Progenitor cell of endocrine pancreas (in vitro differentiated cells): ENCODE results near the gene PLCH1. TPM values are rescaled to one million over a fixed set of nuclear protein-coding genes. Genes with fewer than 3 reads are reported as not detected.

Experiments used
- DNase-seq: peaks from one replicate; pipeline ENCODE4 v3.0.0; 2021; ENCODE audit warnings: low spot score; ENCODE audit not compliant: unreplicated experiment
- H3K27ac Mint-ChIP-seq: 2 replicates; pipeline ENCODE4 v1.8.0; 2021; ENCODE audit warnings: mild to moderate bottlenecking, moderate library complexity, mixed read lengths
- H3K27me3 Mint-ChIP-seq: 2 replicates; pipeline ENCODE4 v1.8.0; 2021; ENCODE audit warnings: mixed read lengths
- H3K36me3 Mint-ChIP-seq: 2 replicates; pipeline ENCODE4 v1.8.0; 2022; ENCODE audit warnings: mixed read lengths; ENCODE audit not compliant: insufficient read depth
- H3K4me1 Mint-ChIP-seq: 2 replicates; pipeline ENCODE4 v1.8.0; 2021; ENCODE audit warnings: low read depth, mixed read lengths
- H3K4me3 Mint-ChIP-seq: 2 replicates; pipeline ENCODE4 v1.8.0; 2021; ENCODE audit warnings: low read depth, mild to moderate bottlenecking, moderate library complexity, mixed read lengths
- H3K9me3 Mint-ChIP-seq: 2 replicates; pipeline ENCODE4 v1.8.0; 2021; ENCODE audit warnings: low read depth, mixed read lengths
- total RNA-seq: library from RNA; stranded (reverse); gene quantifications from 2 replicates; pipeline ENCODE4 v1.2.1, GENCODE V29; 2021
- TF ChIP-seq, protein P1 (sequence below): fragments of 200-600 bp; sonication (generic); IDR thresholded peaks from one replicate; pipeline ENCODE4 v1.5.0; 2021; ENCODE audit warnings: antibody characterized with exemption, mild to moderate bottlenecking; ENCODE audit not compliant: unreplicated experiment

The PLCH1 gene
- total RNA-seq, 1 donor from 2014 or later, result 14.2 TPM

DNA sequence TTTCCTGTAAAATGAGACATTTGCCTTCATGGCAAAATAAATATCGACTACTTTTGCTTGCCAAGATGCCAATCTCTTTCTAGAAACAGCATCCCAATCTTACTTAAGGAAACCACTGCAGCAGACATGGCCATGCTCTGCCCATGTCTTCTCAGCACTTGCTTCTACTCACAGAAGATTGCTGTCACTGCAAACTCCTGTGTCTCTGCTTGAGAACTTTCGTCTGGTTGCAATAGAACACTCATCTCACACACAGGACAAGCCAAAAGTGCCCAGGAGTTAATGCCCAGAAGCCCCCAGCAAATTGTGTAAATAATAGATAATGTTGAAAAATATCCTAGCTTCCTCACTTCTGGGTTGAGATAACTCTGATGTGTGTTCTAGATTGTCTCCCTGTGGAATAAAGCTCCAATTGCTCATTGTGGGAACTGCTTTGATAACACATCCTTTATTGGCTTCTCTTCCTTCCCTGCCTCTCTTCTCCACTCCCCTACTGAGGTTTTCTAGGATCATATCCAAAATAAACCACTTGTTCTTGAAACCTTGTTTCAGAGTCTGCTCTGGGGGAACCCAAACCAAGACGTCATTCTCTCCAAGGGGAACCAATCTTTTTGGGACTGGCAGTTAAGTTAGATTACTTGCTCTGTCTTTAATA, 295.1 kb downstream of the PLCH1 start:
- no peak for DNase-seq
- Mint-ChIP-seq H3K36me3 (no peaks in the 10 kb centered on the region), H3K4me3 (no peak overlapping the region), H3K27me3 (no peaks in the 10 kb centered on the region), H3K4me1 (peaks cover 3% of the 10 kb centered on the region), H3K27ac (no peak overlapping the region), H3K9me3 (no peaks in the 10 kb centered on the region)
- TF ChIP-seq, protein P1, sequence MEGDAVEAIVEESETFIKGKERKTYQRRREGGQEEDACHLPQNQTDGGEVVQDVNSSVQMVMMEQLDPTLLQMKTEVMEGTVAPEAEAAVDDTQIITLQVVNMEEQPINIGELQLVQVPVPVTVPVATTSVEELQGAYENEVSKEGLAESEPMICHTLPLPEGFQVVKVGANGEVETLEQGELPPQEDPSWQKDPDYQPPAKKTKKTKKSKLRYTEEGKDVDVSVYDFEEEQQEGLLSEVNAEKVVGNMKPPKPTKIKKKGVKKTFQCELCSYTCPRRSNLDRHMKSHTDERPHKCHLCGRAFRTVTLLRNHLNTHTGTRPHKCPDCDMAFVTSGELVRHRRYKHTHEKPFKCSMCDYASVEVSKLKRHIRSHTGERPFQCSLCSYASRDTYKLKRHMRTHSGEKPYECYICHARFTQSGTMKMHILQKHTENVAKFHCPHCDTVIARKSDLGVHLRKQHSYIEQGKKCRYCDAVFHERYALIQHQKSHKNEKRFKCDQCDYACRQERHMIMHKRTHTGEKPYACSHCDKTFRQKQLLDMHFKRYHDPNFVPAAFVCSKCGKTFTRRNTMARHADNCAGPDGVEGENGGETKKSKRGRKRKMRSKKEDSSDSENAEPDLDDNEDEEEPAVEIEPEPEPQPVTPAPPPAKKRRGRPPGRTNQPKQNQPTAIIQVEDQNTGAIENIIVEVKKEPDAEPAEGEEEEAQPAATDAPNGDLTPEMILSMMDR, result no peak

DNA sequence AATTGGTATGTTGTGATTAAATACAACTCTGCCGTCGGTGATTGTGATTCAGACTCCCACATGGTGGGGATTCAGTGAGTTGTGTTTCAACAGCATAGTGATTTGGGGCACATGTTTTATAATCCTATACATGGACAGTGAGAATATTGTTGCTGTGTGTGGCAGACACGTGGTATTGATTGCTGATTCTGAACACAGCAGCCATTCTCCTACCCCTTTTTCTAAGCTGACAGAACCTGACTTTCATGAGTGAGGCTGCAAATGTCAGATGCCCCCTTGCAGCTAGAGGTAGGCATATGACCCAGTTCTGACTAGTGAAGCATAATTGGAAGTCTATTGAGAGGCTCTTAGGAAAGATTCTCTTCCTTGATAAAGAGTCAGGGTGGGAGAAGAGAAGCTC, 296.3 kb downstream of the PLCH1 start:
- Mint-ChIP-seq H3K27me3 (no peaks in the 10 kb centered on the region), H3K9me3 (no peaks in the 10 kb centered on the region), H3K4me1 (peaks cover 3% of the 10 kb centered on the region), H3K4me3 (no peak overlapping the region), H3K36me3 (no peaks in the 10 kb centered on the region), H3K27ac (no peak overlapping the region)
- DNase-seq, result no peak
- TF ChIP-seq, protein P1, result no peak

DNA sequence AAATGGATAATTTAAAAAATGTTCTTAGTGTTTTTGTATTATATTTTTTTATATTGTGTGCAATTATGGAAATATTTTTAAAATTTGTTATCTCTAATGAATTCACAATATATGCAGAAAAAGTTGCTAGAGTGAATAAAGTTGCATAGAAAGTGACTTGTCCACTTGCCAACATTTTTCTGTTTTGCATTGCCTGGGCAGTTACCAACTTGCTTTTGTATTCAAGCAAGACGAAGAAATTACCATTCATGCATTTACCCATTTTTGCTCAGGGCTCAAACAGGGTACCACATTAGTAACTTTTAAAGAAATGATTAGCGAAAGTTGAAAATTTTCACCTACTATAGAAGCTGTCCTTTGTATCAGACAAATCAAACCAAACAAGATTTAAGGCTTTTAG, 298.5 kb downstream of the PLCH1 start:
- H3K27ac Mint-ChIP-seq, result no peak overlapping the region
- no peak overlapping the region for H3K4me3 Mint-ChIP-seq

DNA sequence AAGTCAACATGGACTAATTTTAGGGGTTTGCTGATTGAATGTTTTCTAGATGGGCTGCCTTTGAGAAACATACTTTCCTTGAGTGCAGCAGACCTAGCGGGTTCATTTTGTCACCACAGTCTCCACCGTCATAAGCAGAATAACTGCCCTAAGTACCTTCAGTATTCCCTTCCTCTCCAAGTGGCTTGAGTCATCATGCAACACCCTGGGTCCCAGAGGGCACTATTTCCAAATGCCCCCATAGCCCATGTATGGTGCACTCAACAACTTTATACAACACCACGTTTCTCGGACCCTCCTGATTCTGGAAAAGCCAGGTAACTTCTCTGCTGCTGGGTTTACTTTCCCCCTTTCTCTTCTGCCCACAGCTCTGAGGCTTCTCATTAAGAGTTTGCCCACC, 300.1 kb downstream of the PLCH1 start:
- H3K9me3 Mint-ChIP-seq, result no peaks in the 10 kb centered on the region
- H3K27ac Mint-ChIP-seq, result no peak overlapping the region
- peaks cover 8% of the 10 kb centered on the region for H3K4me1 Mint-ChIP-seq
- no peak overlapping the region for H3K4me3 Mint-ChIP-seq
- TF ChIP-seq, protein P1, result no peak
- H3K36me3 Mint-ChIP-seq, result no peaks in the 10 kb centered on the region
- no peaks in the 10 kb centered on the region for H3K27me3 Mint-ChIP-seq
- DNase-seq, result no peak

More for the DNA sequence above, 298.5 kb downstream of the PLCH1 start:
- peaks cover 8% of the 10 kb centered on the region for H3K4me1 Mint-ChIP-seq
- no peaks in the 10 kb centered on the region for H3K9me3 Mint-ChIP-seq
- H3K27me3 Mint-ChIP-seq, result no peaks in the 10 kb centered on the region
- DNase-seq, result no peak
- TF ChIP-seq, protein P1, result no peak
- H3K36me3 Mint-ChIP-seq, result no peaks in the 10 kb centered on the region

DNA sequence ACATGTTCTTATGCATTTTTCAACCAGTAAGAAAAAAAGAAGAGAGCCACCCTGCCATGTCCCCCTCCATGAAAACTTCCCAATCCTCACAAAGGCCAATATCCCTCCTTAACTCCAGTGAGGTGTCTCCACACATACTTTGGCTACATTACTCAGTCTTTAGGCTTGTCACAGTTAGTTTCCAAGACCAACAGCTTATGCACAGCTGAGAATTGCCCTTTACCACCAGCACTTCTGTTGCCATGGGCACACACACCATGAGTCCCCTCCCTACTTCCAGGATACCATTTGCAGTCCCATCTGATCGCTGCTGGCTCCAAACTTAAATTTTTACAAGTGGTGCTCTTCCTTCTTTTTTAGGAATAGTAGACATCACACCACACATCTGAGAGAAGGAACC, 301.1 kb downstream of the PLCH1 start:
- TF ChIP-seq, protein P1, result no peak
- no peaks in the 10 kb centered on the region for H3K27me3 Mint-ChIP-seq
- H3K36me3 Mint-ChIP-seq, result no peaks in the 10 kb centered on the region
- no peak overlapping the region for H3K4me3 Mint-ChIP-seq
- H3K4me1 Mint-ChIP-seq, result peaks cover 6% of the 10 kb centered on the region
- DNase-seq, result no peak
- H3K9me3 Mint-ChIP-seq, result no peaks in the 10 kb centered on the region
- H3K27ac Mint-ChIP-seq, result no peak overlapping the region
